ENCODE measurements around the gene AQP3. TPM values are rescaled to one million over a fixed set of nuclear protein-coding genes. Genes with fewer than 3 reads are reported as not detected.

Gene AQP3
- total RNA-seq, 1 donor from 2014 or later: 1.6 TPM

- H3K36me3 Mint-ChIP-seq (ENCODE audit: low read depth): no peaks in the 10 kb centered on the region
- ATAC-seq (ENCODE audit: low read depth) (no peak), DNase-seq (no peak)
- no peak overlapping the region for H3K27ac Mint-ChIP-seq
- intact Hi-C loops (cut with micrococcal nuclease): no loop called here
- ChIA-PET CTCF (interaction anchor here (0.9 kb wide), 1 partner anchor 80 kb away, joined by 3 read pairs; no protein-coding TSS in a partner anchor), POLR2A (no interaction called here)
- no peaks in the 10 kb centered on the region for H3K27me3 Mint-ChIP-seq
- no peak overlapping the region for H3K4me3 Mint-ChIP-seq
- peaks cover 8% of the 10 kb centered on the region for H3K4me1 Mint-ChIP-seq
- TF ChIP-seq CTCF (IDR thresholded peaks at IDR 0.05): no peak
- no peaks in the 10 kb centered on the region for H3K9me3 Mint-ChIP-seq
These were observed 6.7 kb upstream of the AQP3 start for GRCh38 chr9:33453999-33454660.

GRCh38 chr9:33453286-33453860, 6.0 kb upstream of the AQP3 start:
- no peaks in the 10 kb centered on the region for H3K36me3 Mint-ChIP-seq (ENCODE audit: low read depth)

GRCh38 chr9:33452828-33453271, 5.5 kb upstream of the AQP3 start:
- TF ChIP-seq CTCF (IDR thresholded peaks at IDR 0.05): no peak
- no peak for DNase-seq
- Mint-ChIP-seq H3K36me3 (ENCODE audit: low read depth) (no peaks in the 10 kb centered on the region), H3K9me3 (no peaks in the 10 kb centered on the region), H3K27ac (no peak overlapping the region), H3K4me1 (peaks cover 1% of the 10 kb centered on the region), H3K27me3 (peaks cover 5% of the 10 kb centered on the region), H3K4me3 (no peak overlapping the region)
- peak; percentile 31 for ATAC-seq (ENCODE audit: low read depth)
- ChIA-PET POLR2A (no interaction called here), CTCF (interaction anchor here (0.6 kb wide), 1 partner anchor 12 kb away, joined by 3 read pairs; no protein-coding TSS in a partner anchor)
- intact Hi-C loops (cut with micrococcal nuclease): no loop called here

More at GRCh38 chr9:33453286-33453860, 6.0 kb upstream of the AQP3 start:
- Mint-ChIP-seq H3K4me3 (no peak overlapping the region), H3K27me3 (peaks cover 1% of the 10 kb centered on the region), H3K9me3 (no peaks in the 10 kb centered on the region), H3K27ac (no peak overlapping the region), H3K4me1 (peaks cover 2% of the 10 kb centered on the region)
- ChIA-PET CTCF (interaction anchor here (0.6 kb wide), 1 partner anchor 13 kb away, joined by 3 read pairs; no protein-coding TSS in a partner anchor), POLR2A (no interaction called here)
- no peak for TF ChIP-seq CTCF (IDR thresholded peaks at IDR 0.05)
- DNase-seq (no peak), ATAC-seq (ENCODE audit: low read depth) (no peak)
- intact Hi-C loops (cut with micrococcal nuclease): no loop called here

- intact Hi-C loops (cut with micrococcal nuclease): no loop called here
- H3K4me3 Mint-ChIP-seq: no peak overlapping the region
- H3K27ac Mint-ChIP-seq: no peak overlapping the region
- no peak for DNase-seq
- no peak for TF ChIP-seq CTCF (IDR thresholded peaks at IDR 0.05)
- H3K9me3 Mint-ChIP-seq: no peaks in the 10 kb centered on the region
- ChIA-PET POLR2A (no interaction called here), CTCF (interaction anchor here (1.4 kb wide), 1 partner anchor 16 kb away, joined by 4 read pairs; no protein-coding TSS in a partner anchor)
- H3K27me3 Mint-ChIP-seq: peaks cover 7% of the 10 kb centered on the region
- peaks cover 20% of the 10 kb centered on the region for H3K4me1 Mint-ChIP-seq
- no peaks in the 10 kb centered on the region for H3K36me3 Mint-ChIP-seq (ENCODE audit: low read depth)
- ATAC-seq (ENCODE audit: low read depth): no peak
These were observed 3.3 kb upstream of the AQP3 start for GRCh38 chr9:33450621-33451146.

GRCh38 chr9:33449715-33450114, 2.3 kb upstream of the AQP3 start:
- Mint-ChIP-seq H3K9me3 (no peaks in the 10 kb centered on the region), H3K36me3 (ENCODE audit: low read depth) (no peaks in the 10 kb centered on the region), H3K27ac (no peak overlapping the region), H3K4me1 (peaks cover 20% of the 10 kb centered on the region), H3K4me3 (no peak overlapping the region), H3K27me3 (peaks cover 7% of the 10 kb centered on the region)
- ChIA-PET POLR2A (no interaction called here), CTCF (interaction anchor here (0.6 to 1.4 kb wide), 2 partner anchors 17 to 506 kb away, joined by 3 to 4 read pairs; no protein-coding TSS in a partner anchor)
- no peak for DNase-seq
- no peak for TF ChIP-seq CTCF (IDR thresholded peaks at IDR 0.05)
- ATAC-seq (ENCODE audit: low read depth): no peak
- intact Hi-C loops (cut with micrococcal nuclease): loop anchor here (5.0 kb wide), 1 partner anchor 72 kb away; no protein-coding TSS in a partner anchor

Data from activated B cell treated with CpG ODN at 0.5 μM for 24 hours (primary cell).